ENCODE data around the gene JAML. TPM values are rescaled to one million over a fixed set of nuclear protein-coding genes. Genes with fewer than 3 reads are reported as not detected.

JAML gene
- total and polyA plus RNA-seq, 9 of the 15 experiments (the other 6 are each of a cell fraction or from before 2014, with no cell fraction given): 0.05 to 0.32 (median 0.22) TPM; not detected in 4

DNA sequence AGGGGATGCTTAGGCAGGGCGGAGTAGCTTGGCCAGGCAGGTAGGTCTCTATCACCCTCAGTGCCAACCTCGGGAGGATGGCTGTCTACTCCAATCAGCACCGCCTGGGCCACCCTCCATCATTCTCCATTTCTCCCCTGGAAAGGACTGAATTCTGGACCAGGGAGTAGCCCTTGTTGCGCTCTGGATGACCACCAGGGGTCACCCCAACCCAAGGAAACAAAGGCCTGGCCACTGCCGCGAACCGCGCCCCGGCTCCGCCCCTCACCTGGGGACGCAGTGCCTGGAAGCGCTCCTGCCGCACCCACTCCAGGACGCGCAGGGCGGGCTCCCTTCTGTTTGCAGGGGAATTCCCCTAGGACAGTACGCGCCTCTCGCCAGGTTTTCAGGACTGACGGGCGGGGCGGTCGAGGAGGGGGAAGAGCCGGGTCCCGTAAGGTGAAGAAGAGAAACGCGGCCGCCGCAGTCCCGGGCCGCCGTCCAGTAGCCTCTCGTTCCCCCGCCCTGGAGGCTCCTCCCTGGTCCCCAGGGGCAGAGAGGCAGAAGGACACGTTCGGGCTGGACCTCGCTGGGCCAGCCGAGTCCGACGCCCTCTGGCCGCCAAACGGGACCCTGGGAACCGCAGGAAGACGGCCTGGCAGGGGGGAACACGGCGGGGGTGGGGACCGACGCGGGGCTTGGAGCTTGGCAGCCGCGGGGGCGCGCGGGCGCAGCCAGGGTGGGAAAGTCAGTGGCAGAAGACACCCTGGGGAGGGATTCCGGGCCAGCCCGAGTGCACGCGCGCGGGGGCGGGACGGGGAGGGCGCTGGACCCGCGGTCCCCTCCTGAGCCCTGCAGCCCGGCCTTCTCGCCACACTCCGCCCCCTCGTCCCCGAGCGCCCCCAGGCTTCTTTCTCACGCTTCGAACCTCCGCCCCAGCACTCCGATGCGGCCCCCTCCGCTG lies 79.3 kb downstream of the JAML start (continued):
- TF ChIP-seq, protein P1, sequence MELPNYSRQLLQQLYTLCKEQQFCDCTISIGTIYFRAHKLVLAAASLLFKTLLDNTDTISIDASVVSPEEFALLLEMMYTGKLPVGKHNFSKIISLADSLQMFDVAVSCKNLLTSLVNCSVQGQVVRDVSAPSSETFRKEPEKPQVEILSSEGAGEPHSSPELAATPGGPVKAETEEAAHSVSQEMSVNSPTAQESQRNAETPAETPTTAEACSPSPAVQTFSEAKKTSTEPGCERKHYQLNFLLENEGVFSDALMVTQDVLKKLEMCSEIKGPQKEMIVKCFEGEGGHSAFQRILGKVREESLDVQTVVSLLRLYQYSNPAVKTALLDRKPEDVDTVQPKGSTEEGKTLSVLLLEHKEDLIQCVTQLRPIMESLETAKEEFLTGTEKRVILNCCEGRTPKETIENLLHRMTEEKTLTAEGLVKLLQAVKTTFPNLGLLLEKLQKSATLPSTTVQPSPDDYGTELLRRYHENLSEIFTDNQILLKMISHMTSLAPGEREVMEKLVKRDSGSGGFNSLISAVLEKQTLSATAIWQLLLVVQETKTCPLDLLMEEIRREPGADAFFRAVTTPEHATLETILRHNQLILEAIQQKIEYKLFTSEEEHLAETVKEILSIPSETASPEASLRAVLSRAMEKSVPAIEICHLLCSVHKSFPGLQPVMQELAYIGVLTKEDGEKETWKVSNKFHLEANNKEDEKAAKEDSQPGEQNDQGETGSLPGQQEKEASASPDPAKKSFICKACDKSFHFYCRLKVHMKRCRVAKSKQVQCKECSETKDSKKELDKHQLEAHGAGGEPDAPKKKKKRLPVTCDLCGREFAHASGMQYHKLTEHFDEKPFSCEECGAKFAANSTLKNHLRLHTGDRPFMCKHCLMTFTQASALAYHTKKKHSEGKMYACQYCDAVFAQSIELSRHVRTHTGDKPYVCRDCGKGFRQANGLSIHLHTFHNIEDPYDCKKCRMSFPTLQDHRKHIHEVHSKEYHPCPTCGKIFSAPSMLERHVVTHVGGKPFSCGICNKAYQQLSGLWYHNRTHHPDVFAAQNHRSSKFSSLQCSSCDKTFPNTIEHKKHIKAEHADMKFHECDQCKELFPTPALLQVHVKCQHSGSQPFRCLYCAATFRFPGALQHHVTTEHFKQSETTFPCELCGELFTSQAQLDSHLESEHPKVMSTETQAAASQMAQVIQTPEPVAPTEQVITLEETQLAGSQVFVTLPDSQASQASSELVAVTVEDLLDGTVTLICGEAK (IDR thresholded peaks at IDR 0.05): no peak
- TF ChIP-seq, protein P1 (CRISPR knock-in tag; IDR thresholded peaks at IDR 0.05): no peak
- TF ChIP-seq, protein P2, sequence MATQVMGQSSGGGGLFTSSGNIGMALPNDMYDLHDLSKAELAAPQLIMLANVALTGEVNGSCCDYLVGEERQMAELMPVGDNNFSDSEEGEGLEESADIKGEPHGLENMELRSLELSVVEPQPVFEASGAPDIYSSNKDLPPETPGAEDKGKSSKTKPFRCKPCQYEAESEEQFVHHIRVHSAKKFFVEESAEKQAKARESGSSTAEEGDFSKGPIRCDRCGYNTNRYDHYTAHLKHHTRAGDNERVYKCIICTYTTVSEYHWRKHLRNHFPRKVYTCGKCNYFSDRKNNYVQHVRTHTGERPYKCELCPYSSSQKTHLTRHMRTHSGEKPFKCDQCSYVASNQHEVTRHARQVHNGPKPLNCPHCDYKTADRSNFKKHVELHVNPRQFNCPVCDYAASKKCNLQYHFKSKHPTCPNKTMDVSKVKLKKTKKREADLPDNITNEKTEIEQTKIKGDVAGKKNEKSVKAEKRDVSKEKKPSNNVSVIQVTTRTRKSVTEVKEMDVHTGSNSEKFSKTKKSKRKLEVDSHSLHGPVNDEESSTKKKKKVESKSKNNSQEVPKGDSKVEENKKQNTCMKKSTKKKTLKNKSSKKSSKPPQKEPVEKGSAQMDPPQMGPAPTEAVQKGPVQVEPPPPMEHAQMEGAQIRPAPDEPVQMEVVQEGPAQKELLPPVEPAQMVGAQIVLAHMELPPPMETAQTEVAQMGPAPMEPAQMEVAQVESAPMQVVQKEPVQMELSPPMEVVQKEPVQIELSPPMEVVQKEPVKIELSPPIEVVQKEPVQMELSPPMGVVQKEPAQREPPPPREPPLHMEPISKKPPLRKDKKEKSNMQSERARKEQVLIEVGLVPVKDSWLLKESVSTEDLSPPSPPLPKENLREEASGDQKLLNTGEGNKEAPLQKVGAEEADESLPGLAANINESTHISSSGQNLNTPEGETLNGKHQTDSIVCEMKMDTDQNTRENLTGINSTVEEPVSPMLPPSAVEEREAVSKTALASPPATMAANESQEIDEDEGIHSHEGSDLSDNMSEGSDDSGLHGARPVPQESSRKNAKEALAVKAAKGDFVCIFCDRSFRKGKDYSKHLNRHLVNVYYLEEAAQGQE (IDR thresholded peaks at IDR 0.05; ENCODE audit: borderline replicate concordance): peak; percentile 88
- TF ChIP-seq, protein P2 (CRISPR knock-in tag; IDR thresholded peaks at IDR 0.05; ENCODE audit: low read depth): no peak
